K562 (cell line): ENCODE data around the gene CENPB. TPM values are rescaled to one million over a fixed set of nuclear protein-coding genes. Genes with fewer than 3 reads are reported as not detected.
A peak's percentile ranks its signal among the peaks of the same experiment; 100 is the strongest.

Source experiments
- ATAC-seq: fragments of 200-7000 bp; cut with Tn5 transposase; 3 replicates; pipeline ENCODE4 v1.9.1; 2020; ENCODE audit warnings: moderate library complexity
- BruUV-seq: library from RNA; stranded (reverse); fragments of 400-500 nt; replicated peaks from 2 replicates; lab custom pipeline; 2021; lab: Mats Ljungman, UMichigan
- CTCF ChIA-PET: fragments of 300-600 bp; formaldehyde crosslinking; extraction: SDS; loops from one replicate; lab custom pipeline; 2021; ENCODE audit warnings: low intra/inter-chr PET ratio; lab: Yijun Ruan, JAX
- POLR2A ChIA-PET: fragments of 300-600, 350-650 bp; sonication (Branson Sonifier 250); formaldehyde crosslinking; extraction: SDS; loops from one replicate; lab custom pipeline; 2021; ENCODE audit warnings: antibody characterized with exemption, inconsistent platforms; lab: Yijun Ruan, JAX
- DNase-seq, 4 experiments: peaks; one replicate each; pipeline versions ENCODE4 v3.0.0 to v3.0.0-alpha.2; 2011 to 2018; ENCODE audit warnings: low spot score in 3 of 4, mixed read lengths in 3 of 4; ENCODE audit errors: extremely low read depth in 1 of 4
- FAIRE-seq: peaks from 2 replicates; lab custom pipeline; 2011; peaks lifted over from hg19 to GRCh38; lab: Jason Lieb, UNC
- H2AFZ ChIP-seq: 2 replicates; pipeline ENCODE4 v1.6.0; 2011; ENCODE audit warnings: low read depth, low read length, control low read depth, inconsistent platforms
- H3K27ac ChIP-seq: fragments of 200-600 bp; 3 replicates; pipeline ENCODE4 v1.8.0; 2011; ENCODE audit warnings: low read depth, mild to moderate bottlenecking, control low read depth, inconsistent platforms, low read length, moderate library complexity, mixed read lengths; ENCODE audit errors: extremely low read depth
- H3K27me3 ChIP-seq, 2 experiments: fragments of 300-600 bp in 1 of 2; 2 replicates in 1 of 2; 3 replicates in 1 of 2; pipeline versions ENCODE4 v1.6.0 to v1.8.0; 2011; ENCODE audit warnings: inconsistent platforms in 2 of 2, low read length in 2 of 2, mild to moderate bottlenecking in 1 of 2, mixed read lengths in 1 of 2, moderate library complexity in 1 of 2; ENCODE audit not compliant: control insufficient read depth in 2 of 2, insufficient read depth in 2 of 2
- H3K36me3 ChIP-seq: fragments of 300-600 bp; 3 replicates; pipeline ENCODE4 v1.8.0; 2011; ENCODE audit warnings: mild to moderate bottlenecking, low read length, inconsistent platforms; ENCODE audit not compliant: control insufficient read depth, insufficient read depth
- H3K4me1 ChIP-seq, 2 experiments: fragments of 200-600 bp in 1 of 2; replicated peaks in 1 of 2; 2 replicates in 1 of 2; 3 replicates in 1 of 2; pipeline versions ENCODE4 v1.5.1 to v1.8.0; 2011; ENCODE audit warnings: inconsistent platforms in 2 of 2, low read length in 2 of 2, mild to moderate bottlenecking in 1 of 2, mixed read lengths in 1 of 2, moderate library complexity in 1 of 2; ENCODE audit not compliant: control insufficient read depth in 2 of 2, insufficient read depth in 2 of 2
- H3K4me2 ChIP-seq: 2 replicates; pipeline ENCODE4 v1.6.1; 2011; ENCODE audit warnings: low read length, control low read depth, inconsistent platforms, mixed read lengths; ENCODE audit not compliant: insufficient read depth
- H3K4me3 ChIP-seq: fragments of 200-600 bp; sonication (generic), shearing (Covaris generic); 2 replicates; pipeline ENCODE4 v1.5.1; 2016; ENCODE audit warnings: control low read depth, inconsistent platforms
- H3K79me2 ChIP-seq: fragments of 200-600 bp; 3 replicates; pipeline ENCODE4 v1.8.0; 2011; ENCODE audit warnings: low read length, inconsistent platforms; ENCODE audit not compliant: control insufficient read depth, insufficient read depth
- H3K9ac ChIP-seq, 2 experiments: 2 replicates each; pipeline versions ENCODE4 v1.6.0 to v1.6.1; 2011; ENCODE audit warnings: low read depth in 2 of 2, low read length in 2 of 2, control low read depth in 1 of 2, inconsistent platforms in 1 of 2, mild to moderate bottlenecking in 1 of 2, mixed read lengths in 1 of 2; ENCODE audit not compliant: insufficient read depth in 1 of 2
- H3K9me1 ChIP-seq: one replicate; pipeline ENCODE4 v1.6.0; 2011; ENCODE audit warnings: inconsistent platforms, mild to moderate bottlenecking, low read length, moderate library complexity; ENCODE audit not compliant: control insufficient read depth, insufficient read depth
- H3K9me3 ChIP-seq: replicated peaks from 2 replicates; pipeline ENCODE4 v1.5.1; 2011; ENCODE audit warnings: low read depth, low read length, inconsistent platforms; ENCODE audit not compliant: control insufficient read depth, insufficient read depth
- H4K20me1 ChIP-seq: replicated peaks from 2 replicates; pipeline ENCODE4 v1.6.1; 2011; ENCODE audit warnings: low read length, inconsistent platforms, mixed read lengths; ENCODE audit not compliant: control insufficient read depth, insufficient read depth
- HDAC1 ChIP-seq, 2 experiments: fragments of 450-650 bp; IDR thresholded peaks; 2 replicates each; pipeline ENCODE4 v1.6.1; 2016 to 2017; ENCODE audit warnings: inconsistent platforms in 1 of 2, mild to moderate bottlenecking in 1 of 2, moderate library complexity in 1 of 2
- KDM5B ChIP-seq: fragments of 200-600 bp; sonication (generic); IDR thresholded peaks from 2 replicates; pipeline ENCODE4 v1.6.1; 2012; ENCODE audit warnings: low read depth, mild to moderate bottlenecking, moderate library complexity, low read length, control low read depth, inconsistent platforms; ENCODE audit not compliant: insufficient replicate concordance
- NUFIP1 ChIP-seq: fragments of 450-650 bp; IDR thresholded peaks from 2 replicates; pipeline ENCODE4 v1.6.1; 2018; ENCODE audit not compliant: partially characterized antibody
- POLR2B ChIP-seq: fragments of 450-650 bp; IDR thresholded peaks from 2 replicates; pipeline ENCODE4 v1.6.1; 2018; ENCODE audit warnings: low read depth; ENCODE audit not compliant: partially characterized antibody
- RFX7 ChIP-seq: fragments of 250-450 bp; sonication (Bioruptor Pico); IDR thresholded peaks from 2 replicates; pipeline ENCODE4 v1.5.1; 2021; ENCODE audit warnings: mild to moderate bottlenecking
- SRSF7 ChIP-seq: fragments of 200-400 bp; formaldehyde crosslinking; optimal IDR thresholded peaks from 2 replicates; pipeline ENCODE3; 2017; ENCODE audit warnings: mild to moderate bottlenecking, low read depth, low read length
- SUPT5H ChIP-seq: fragments of 450-650 bp; IDR thresholded peaks from 2 replicates; pipeline ENCODE4 v1.6.1; 2016
- TBP ChIP-seq: optimal IDR thresholded peaks from 2 replicates; pipeline ENCODE3; 2011; ENCODE audit warnings: low read depth, low read length, improper control_type of control experiment
- YBX1 ChIP-seq: fragments of 450-650 bp; IDR thresholded peaks from 2 replicates; pipeline ENCODE4 v1.7.1; 2016; ENCODE audit warnings: mild to moderate bottlenecking
- ZBTB2 ChIP-seq: fragments of 450-650 bp; IDR thresholded peaks from 2 replicates; pipeline ENCODE4 v1.6.1; 2016; ENCODE audit warnings: antibody characterized with exemption
- ZNF263 ChIP-seq: sonication (generic); formaldehyde crosslinking; IDR thresholded peaks from 2 replicates; pipeline ENCODE4 v1.8.0; 2022; ENCODE audit warnings: mild to moderate bottlenecking, missing genetic modification reagents, borderline replicate concordance
- WGBS: fragments of 100-300 bp; shearing (Covaris generic); methylation state at CpG from one replicate; pipeline ENCODE4 v1.1.6; 2016; ENCODE audit warnings: low coverage, mixed read lengths; ENCODE audit not compliant: insufficient coverage; ENCODE audit errors: missing lambda C conversion rate; 5-methylcytosine and 5-hydroxymethylcytosine counted together
- in situ Hi-C: fragments of 300-500 bp; cut with MboI; formaldehyde crosslinking; loops from 4 replicates; pipeline ENCODE4 v1.15.0; 2018; ENCODE audit warnings: inconsistent platforms, mixed read lengths
- intact Hi-C: fragments of 100-400 bp; cut with micrococcal nuclease; formaldehyde crosslinking; loops from 2 replicates; pipeline ENCODE4 v1.14.2; 2022
- polyA plus RNA-seq, 8 experiments: library from polyadenylated mRNA; depleted of rRNA in 4 of 8; stranded (reverse) in 5 of 8; unstranded in 3 of 8; fragments of >200 nt; fragmentation: Nextera tagmentation in 2 of 8; fragmentation: Illumina TruSeq in 1 of 8; extraction: Ambion mirVana in 2 of 8; extraction: Trizol in 1 of 8; gene quantifications; 2 replicates each; pipeline versions ENCODE4 v1.2.1 to v1.2.3, GENCODE V29; 2011 to 2014; ENCODE audit warnings: inconsistent platforms in 1 of 8, missing spikeins in 1 of 8
- total RNA-seq, 7 experiments: library from RNA; depleted of rRNA in 6 of 7; stranded (reverse); fragments of >200 nt in 6 of 7; fragmentation: Illumina TruSeq in 2 of 7; extraction: Trizol in 2 of 7; gene quantifications; 2 replicates each; pipeline versions ENCODE4 v1.2.1 to v1.2.3, GENCODE V29; 2011 to 2021; ENCODE audit warnings: low replicate concordance in 1 of 7
- TF ChIP-seq, protein P1 (sequence below): fragments of 250-450 bp; sonication (Bioruptor Pico); IDR thresholded peaks from 2 replicates; pipeline ENCODE4 v1.4.0; 2020; ENCODE audit warnings: mild to moderate bottlenecking, moderate library complexity

Gene CENPB
- total and polyA plus RNA-seq, 9 of the 15 experiments (the other 6 are each of a cell fraction or from before 2014, with no cell fraction given): 0.17 to 70.8 (median 24.9) TPM

DNA sequence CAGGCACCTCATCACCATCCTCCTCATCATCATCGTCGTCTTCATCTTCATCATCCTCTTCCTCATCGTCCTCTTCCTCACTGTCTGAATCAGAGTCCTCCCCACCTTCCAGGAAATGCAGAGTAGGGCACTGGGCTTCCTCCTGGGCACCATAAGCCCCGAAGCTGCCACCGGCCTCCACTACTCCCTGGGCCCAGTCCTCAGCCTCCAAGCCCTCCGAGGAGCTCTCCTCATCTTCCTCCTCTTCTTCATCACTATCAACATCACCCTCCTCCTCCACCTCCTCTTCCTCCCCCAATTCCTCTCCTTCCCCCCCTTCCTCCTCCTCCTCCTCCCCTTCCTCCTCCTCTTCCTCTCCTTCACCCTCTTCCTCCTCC lies 1.7 kb downstream of the CENPB start:
- peaks cover 31% of the 10 kb centered on the region for H3K79me2 ChIP-seq
- no peak overlapping the region for H2AFZ ChIP-seq
- H3K36me3 ChIP-seq: peaks cover 21% of the 10 kb centered on the region; the same call in 1 of the 3 replicates
- H3K27me3 ChIP-seq: no peaks in the 10 kb centered on the region
- H3K4me3 ChIP-seq: peak overlapping the region; percentile 58
- 50% methylated on average over 3 of the region's 6 CpGs for WGBS
- peaks cover 6% of the 10 kb centered on the region for H4K20me1 ChIP-seq
- H3K27ac ChIP-seq: no peak overlapping the region; the same call in 2 of the 3 replicates
- no peaks in the 10 kb centered on the region for H3K9me3 ChIP-seq
- CTCF ChIA-PET: no interaction called here
- TF ChIP-seq HDAC1 (IDR thresholded peaks at IDR 0.05): 0 out of 4 replicates have a peak, but pooled peaks of 1 of the 2 experiments have one; percentile 10
- no peak for TF ChIP-seq NUFIP1
- no peak for TF ChIP-seq SRSF7
- TF ChIP-seq RFX7 (CRISPR knock-in tag): no peak
- peak; percentile 32 for TF ChIP-seq POLR2B
- peak; percentile 9 for TF ChIP-seq KDM5B
- TF ChIP-seq YBX1: no peak
- TF ChIP-seq ZBTB2: peak; percentile 31; the same call in 1 of the 2 replicates
- TF ChIP-seq ZNF263 (CRISPR knock-in tag): peak; percentile 95; the same call in 1 of the 2 replicates
- TF ChIP-seq TBP: no peak
- TF ChIP-seq, protein P1, sequence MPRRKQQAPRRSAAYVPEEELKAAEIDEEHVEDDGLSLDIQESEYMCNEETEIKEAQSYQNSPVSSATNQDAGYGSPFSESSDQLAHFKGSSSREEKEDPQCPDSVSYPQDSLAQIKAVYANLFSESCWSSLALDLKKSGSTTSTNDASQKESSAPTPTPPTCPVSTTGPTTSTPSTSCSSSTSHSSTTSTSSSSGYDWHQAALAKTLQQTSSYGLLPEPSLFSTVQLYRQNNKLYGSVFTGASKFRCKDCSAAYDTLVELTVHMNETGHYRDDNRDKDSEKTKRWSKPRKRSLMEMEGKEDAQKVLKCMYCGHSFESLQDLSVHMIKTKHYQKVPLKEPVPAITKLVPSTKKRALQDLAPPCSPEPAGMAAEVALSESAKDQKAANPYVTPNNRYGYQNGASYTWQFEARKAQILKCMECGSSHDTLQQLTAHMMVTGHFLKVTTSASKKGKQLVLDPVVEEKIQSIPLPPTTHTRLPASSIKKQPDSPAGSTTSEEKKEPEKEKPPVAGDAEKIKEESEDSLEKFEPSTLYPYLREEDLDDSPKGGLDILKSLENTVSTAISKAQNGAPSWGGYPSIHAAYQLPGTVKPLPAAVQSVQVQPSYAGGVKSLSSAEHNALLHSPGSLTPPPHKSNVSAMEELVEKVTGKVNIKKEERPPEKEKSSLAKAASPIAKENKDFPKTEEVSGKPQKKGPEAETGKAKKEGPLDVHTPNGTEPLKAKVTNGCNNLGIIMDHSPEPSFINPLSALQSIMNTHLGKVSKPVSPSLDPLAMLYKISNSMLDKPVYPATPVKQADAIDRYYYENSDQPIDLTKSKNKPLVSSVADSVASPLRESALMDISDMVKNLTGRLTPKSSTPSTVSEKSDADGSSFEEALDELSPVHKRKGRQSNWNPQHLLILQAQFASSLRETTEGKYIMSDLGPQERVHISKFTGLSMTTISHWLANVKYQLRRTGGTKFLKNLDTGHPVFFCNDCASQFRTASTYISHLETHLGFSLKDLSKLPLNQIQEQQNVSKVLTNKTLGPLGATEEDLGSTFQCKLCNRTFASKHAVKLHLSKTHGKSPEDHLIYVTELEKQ (CRISPR knock-in tag): no peak
- peak; percentile 39; the same call in 1 of the 2 replicates for TF ChIP-seq SUPT5H
- intact Hi-C loops (loop anchor here (5.0 to 10.0 kb wide), 3 partner anchors 62 to 410 kb away; partner anchors contain the start of gene MAVS), in situ Hi-C loops (no loop called here)
- no peak for FAIRE-seq
- no TSS peak for BruUV-seq
- peak overlapping the region in 1 of 2 experiments; percentile 93; a peak in 2 of 4 replicates for H3K9ac ChIP-seq
- H3K9me1 ChIP-seq: no peaks in the 10 kb centered on the region
- peaks cover 8 to 34% of the 10 kb centered on the region in 2 experiments; a peak in 3 of 5 replicates for H3K4me1 ChIP-seq
- peak overlapping the region; percentile 86 for H3K4me2 ChIP-seq
- POLR2A ChIA-PET: interaction anchor here (0.6 kb wide), 2 partner anchors 84 to 393 kb away, joined by 3 read pairs; no protein-coding TSS in a partner anchor
- no peak for ATAC-seq
- DNase-seq: no peak
